Endodermal cell (in vitro differentiated cells): ENCODE measurements around the gene MMS19. TPM values are rescaled to one million over a fixed set of nuclear protein-coding genes. Genes with fewer than 3 reads are reported as not detected.
A peak's percentile ranks its signal among the peaks of the same experiment; 100 is the strongest.

Experiments used
- DNase-seq: peaks from one replicate; pipeline ENCODE4 v3.0.0-alpha.2; 2017
- H3K27ac ChIP-seq: 2 replicates; pipeline ENCODE4 v1.5.1; 2013; ENCODE audit warnings: mild to moderate bottlenecking, low read depth, low read length, moderate library complexity
- H3K27me3 ChIP-seq: 2 replicates; pipeline ENCODE4 v1.6.1; 2013; ENCODE audit warnings: mild to moderate bottlenecking, low read length, moderate library complexity; ENCODE audit not compliant: insufficient read depth, control insufficient read depth, poor library complexity, severe bottlenecking
- H3K36me3 ChIP-seq: 2 replicates; pipeline ENCODE4 v1.7.0; 2013; ENCODE audit warnings: mild to moderate bottlenecking, low read length, moderate library complexity; ENCODE audit not compliant: control insufficient read depth, insufficient read depth
- H3K4me1 ChIP-seq: one replicate; pipeline ENCODE4 v1.7.0; 2013; ENCODE audit warnings: low read length; ENCODE audit not compliant: control insufficient read depth, insufficient read depth
- H3K4me3 ChIP-seq: 2 replicates; pipeline ENCODE4 v1.5.1; 2013; ENCODE audit warnings: mild to moderate bottlenecking, low read length, moderate library complexity
- H3K9ac ChIP-seq: 2 replicates; pipeline ENCODE4 v1.6.1; 2013; ENCODE audit warnings: mild to moderate bottlenecking, low read length, moderate library complexity; ENCODE audit not compliant: poor library complexity, severe bottlenecking; ENCODE audit errors: extremely low read depth
- H3K9me3 ChIP-seq: 2 replicates; pipeline ENCODE4 v1.6.1; 2013; ENCODE audit warnings: mild to moderate bottlenecking, low read length, moderate library complexity; ENCODE audit not compliant: control insufficient read depth
- H3K27ac Mint-ChIP-seq: 2 replicates; pipeline ENCODE4 v1.8.0; 2020; ENCODE audit warnings: mixed read lengths
- H3K27me3 Mint-ChIP-seq: 2 replicates; pipeline ENCODE4 v1.8.0; 2021; ENCODE audit warnings: mild to moderate bottlenecking, mixed read lengths; ENCODE audit not compliant: insufficient read depth
- H3K36me3 Mint-ChIP-seq: 2 replicates; pipeline ENCODE4 v1.8.0; 2020; ENCODE audit warnings: low read depth, mixed read lengths
- H3K4me1 Mint-ChIP-seq: 2 replicates; pipeline ENCODE4 v1.8.0; 2020; ENCODE audit warnings: mixed read lengths
- H3K4me3 Mint-ChIP-seq: 2 replicates; pipeline ENCODE4 v1.8.0; 2020; ENCODE audit warnings: mild to moderate bottlenecking, moderate library complexity, mixed read lengths
- H3K9me3 Mint-ChIP-seq: 2 replicates; pipeline ENCODE4 v1.8.0; 2020; ENCODE audit warnings: mild to moderate bottlenecking, mixed read lengths
- CTCF ChIP-seq: fragments of 200-600 bp; sonication (generic); conservative IDR thresholded peaks from 2 replicates; pipeline ENCODE4 v1.5.0; 2021; ENCODE audit warnings: antibody characterized with exemption, mild to moderate bottlenecking
- WGBS, 2 experiments: methylation state at CpG; one replicate each; pipeline versions ENCODE4 v1.1.5 to v1.1.7; 2013; ENCODE audit warnings: missing lambda C conversion rate in 2 of 2, mixed read lengths in 1 of 2; ENCODE audit not compliant: insufficient coverage in 1 of 2, insufficient read length in 1 of 2; 5-methylcytosine and 5-hydroxymethylcytosine counted together
- total RNA-seq, 2 donors: library from RNA; stranded (reverse); fragmentation: NEBNext Ultra II Directional in 1 of 2; extraction: Animal tissue kit (Norgen Biotek cat#: 25700) in 1 of 2; gene quantifications; 2 replicates in 1 of 2; 3 replicates in 1 of 2; pipeline ENCODE4 v1.2.1, GENCODE V29; 2021

Gene MMS19
- total RNA-seq, 2 donors from 2014 or later: 84.2 to 98.8 TPM

- H3K36me3 ChIP-seq: peaks cover 54% of the 10 kb centered on the region
- WGBS, 2 experiments: 70 to 79% methylated on average over 2 to 4 of the region's 4 CpGs
- no peaks in the 10 kb centered on the region for H3K27me3 Mint-ChIP-seq
These were observed 69.6 kb downstream of the MMS19 start for GRCh38 chr10:97428572-97428981.

GRCh38 chr10:97427571-97428179 lies 70.5 kb downstream of the MMS19 start:
- whole genome bisulfite sequencing, 2 experiments: 5 to 9% methylated on average over 6 to 9 of the region's 9 CpGs
- H3K4me1 ChIP-seq: peaks cover 4% of the 10 kb centered on the region
- Mint-ChIP-seq H3K4me3 (peak overlapping the region; percentile 94), H3K9me3 (no peaks in the 10 kb centered on the region), H3K27me3 (no peaks in the 10 kb centered on the region), H3K36me3 (peaks cover 45% of the 10 kb centered on the region), H3K4me1 (peaks cover 11% of the 10 kb centered on the region), H3K27ac (peak overlapping the region; percentile 96)
- H3K4me3 ChIP-seq: peak overlapping the region; percentile 91
- TF ChIP-seq CTCF: no peak
- H3K27ac ChIP-seq: peak overlapping the region; percentile 89
- peaks cover 50% of the 10 kb centered on the region for H3K36me3 ChIP-seq
- H3K9me3 ChIP-seq: no peaks in the 10 kb centered on the region
- no peaks in the 10 kb centered on the region for H3K27me3 ChIP-seq
- H3K9ac ChIP-seq: peak overlapping the region; percentile 96
- peak; percentile 90 for DNase-seq

More at GRCh38 chr10:97428572-97428981, 69.6 kb downstream of the MMS19 start:
- no peak for DNase-seq
- H3K4me1 Mint-ChIP-seq: peaks cover 11% of the 10 kb centered on the region
- peaks cover 49% of the 10 kb centered on the region for H3K36me3 Mint-ChIP-seq
- H3K4me3 ChIP-seq: peak overlapping the region; percentile 91
- no peaks in the 10 kb centered on the region for H3K27me3 ChIP-seq
- H3K27ac Mint-ChIP-seq: peak overlapping the region; percentile 94
- H3K27ac ChIP-seq: peak overlapping the region; percentile 3
- H3K4me1 ChIP-seq: peaks cover 4% of the 10 kb centered on the region
- TF ChIP-seq CTCF: no peak
- peak overlapping the region; percentile 94 for H3K4me3 Mint-ChIP-seq
- H3K9me3 ChIP-seq: no peaks in the 10 kb centered on the region
- no peaks in the 10 kb centered on the region for H3K9me3 Mint-ChIP-seq
- peak overlapping the region; percentile 96 for H3K9ac ChIP-seq

GRCh38 chr10:97426776-97427570 lies 71.2 kb downstream of the MMS19 start:
- Mint-ChIP-seq H3K4me1 (peaks cover 11% of the 10 kb centered on the region), H3K27me3 (no peaks in the 10 kb centered on the region), H3K36me3 (peaks cover 41% of the 10 kb centered on the region), H3K27ac (peak overlapping the region; percentile 96), H3K9me3 (no peaks in the 10 kb centered on the region), H3K4me3 (peak overlapping the region; percentile 94)
- TF ChIP-seq CTCF: no peak
- peak overlapping the region; percentile 91 for H3K4me3 ChIP-seq
- H3K27me3 ChIP-seq: no peaks in the 10 kb centered on the region
- peaks cover 47% of the 10 kb centered on the region for H3K36me3 ChIP-seq
- H3K9me3 ChIP-seq: no peaks in the 10 kb centered on the region
- WGBS, 2 experiments: 2 to 3% methylated on average over 25 to 34 of the region's 34 CpGs
- DNase-seq: peak; percentile 71
- peaks cover 4% of the 10 kb centered on the region for H3K4me1 ChIP-seq
- peak overlapping the region; percentile 89 for H3K27ac ChIP-seq
- H3K9ac ChIP-seq: peak overlapping the region; percentile 96
